ENCODE measurements around the gene NRDC. TPM values are rescaled to one million over a fixed set of nuclear protein-coding genes. Genes with fewer than 3 reads are reported as not detected.

NRDC gene
- total and polyA plus RNA-seq, 4 experiments from 2014 or later: 77.7 to 137 (median 117) TPM

DNA sequence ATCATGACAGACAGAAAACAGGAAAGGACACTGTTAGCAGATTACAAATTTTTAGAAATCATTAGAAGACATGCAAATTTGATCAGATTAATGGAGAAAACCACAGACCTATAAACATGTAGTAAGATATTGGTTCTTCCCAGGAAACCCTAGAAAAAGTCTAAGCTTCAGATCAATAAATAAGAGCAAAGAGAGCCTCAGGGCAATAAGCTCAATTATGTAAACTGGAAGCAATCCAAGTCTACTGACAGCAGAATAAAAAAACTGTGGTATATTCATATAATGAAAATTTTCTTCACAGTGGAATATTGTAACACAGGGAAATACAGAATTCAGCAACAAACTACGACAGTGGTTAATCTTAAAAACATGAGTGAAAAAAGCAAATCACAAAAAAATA is 36.3 kb downstream of the NRDC start:
- H3K4me1 Mint-ChIP-seq: peaks cover 16 to 42% (median 26%) of the 10 kb centered on the region in 4 donors
- CTCF ChIA-PET (ENCODE audit: partially characterized antibody): no interaction called here
- intact Hi-C loops (cut with micrococcal nuclease): no loop called here

DNA sequence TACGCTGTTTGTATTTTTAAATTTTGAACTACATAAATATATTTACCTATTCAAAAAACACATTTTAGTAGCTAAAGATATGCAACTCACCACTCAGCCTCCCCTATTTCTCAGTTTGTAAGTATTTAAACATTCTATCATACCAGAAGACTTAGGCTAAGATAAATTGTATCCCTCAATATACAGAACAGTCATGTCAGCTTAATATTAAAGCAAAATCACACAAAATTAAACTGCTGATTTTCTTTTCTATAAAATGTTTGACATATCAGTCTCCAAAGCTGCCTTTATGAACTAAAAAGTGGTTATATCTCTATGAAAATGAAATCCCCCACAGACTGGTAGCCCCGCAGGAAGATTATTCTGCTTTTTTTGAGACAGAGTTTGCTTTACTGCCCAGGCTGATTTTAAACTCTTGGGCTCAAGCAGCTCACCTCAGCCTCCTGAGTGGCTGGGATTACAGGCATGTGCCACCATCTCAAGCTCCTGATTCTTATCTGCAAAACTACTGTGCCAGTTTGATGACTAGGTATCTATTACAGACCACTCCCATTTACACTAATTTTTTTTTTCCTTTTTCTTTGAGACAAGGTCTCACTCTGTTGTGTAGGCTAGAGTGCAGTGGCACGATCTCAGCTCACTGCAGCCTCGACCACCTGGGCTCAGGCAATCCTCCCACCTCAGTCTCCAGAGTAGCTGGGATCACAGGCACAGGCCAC is 37.6 kb downstream of the NRDC start:
- H3K9me3 Mint-ChIP-seq: peaks cover 0 to 2% (median 0%) of the 10 kb centered on the region in 8 donors
- POLR2A ChIA-PET (ENCODE audit: partially characterized antibody): interaction anchor here (0.6 kb wide), 1 partner anchor 212 kb away, joined by 3 read pairs; no protein-coding TSS in a partner anchor
- Histone ChIP-seq H3K4me1 (ENCODE audit: insufficient read depth, low read length) (peaks cover 5% of the 10 kb centered on the region), H3K36me3 (ENCODE audit: insufficient read depth, low read length) (peaks cover 11% of the 10 kb centered on the region), H3K4me3 (ENCODE audit: low read length in 2 of 2) (no peak overlapping the region), H3K9me3 (ENCODE audit: control insufficient read depth in 1 of 2, low read length in 2 of 2) (no peaks in the 10 kb centered on the region), H3K27ac (ENCODE audit: low read depth, low read length) (no peak overlapping the region), H3K27me3 (ENCODE audit: insufficient read depth, low read length) (no peaks in the 10 kb centered on the region)
- no peak overlapping the region for H3K4me3 Mint-ChIP-seq
- H3K4me1 Mint-ChIP-seq: peaks cover 16 to 42% (median 26%) of the 10 kb centered on the region in 4 donors
- no peak for DNase-seq
- H3K27ac Mint-ChIP-seq: peak overlapping the region in 2 of 7 donors; percentile 43 to 53
- intact Hi-C loops (cut with micrococcal nuclease): no loop called here
- CTCF ChIA-PET (ENCODE audit: partially characterized antibody): interaction anchor here (1.1 kb wide), 1 partner anchor 74 kb away, joined by 4 read pairs; no protein-coding TSS in a partner anchor
- peaks cover 28 to 29% of the 10 kb centered on the region in 2 donors for H3K36me3 Mint-ChIP-seq
- no peaks in the 10 kb centered on the region for H3K27me3 Mint-ChIP-seq

More for the DNA sequence above, 36.3 kb downstream of the NRDC start:
- peaks cover 6% of the 10 kb centered on the region for H3K36me3 ChIP-seq (ENCODE audit: insufficient read depth, low read length)
- Mint-ChIP-seq H3K36me3 (peaks cover 26 to 30% of the 10 kb centered on the region in 2 donors), H3K4me3 (no peak overlapping the region), H3K27me3 (no peaks in the 10 kb centered on the region), H3K9me3 (peaks cover 0 to 2% (median 0%) of the 10 kb centered on the region in 8 donors), H3K27ac (no peak overlapping the region)
- H3K9me3 ChIP-seq (ENCODE audit: control insufficient read depth in 1 of 2, low read length in 2 of 2): no peaks in the 10 kb centered on the region
- no peaks in the 10 kb centered on the region for H3K27me3 ChIP-seq (ENCODE audit: insufficient read depth, low read length)
- POLR2A ChIA-PET (ENCODE audit: partially characterized antibody): no interaction called here
- H3K4me1 ChIP-seq (ENCODE audit: insufficient read depth, low read length): peaks cover 5% of the 10 kb centered on the region
- no peak overlapping the region for H3K27ac ChIP-seq (ENCODE audit: low read depth, low read length)
- H3K4me3 ChIP-seq (ENCODE audit: low read length in 2 of 2): no peak overlapping the region
- DNase-seq: no peak

- intact Hi-C loops (cut with micrococcal nuclease): no loop called here
- H3K4me1 ChIP-seq (ENCODE audit: insufficient read depth, low read length): peaks cover 5% of the 10 kb centered on the region
- Mint-ChIP-seq H3K27me3 (no peaks in the 10 kb centered on the region), H3K36me3 (peaks cover 26 to 33% of the 10 kb centered on the region in 2 donors), H3K9me3 (no peaks in the 10 kb centered on the region), H3K4me1 (peaks cover 16 to 37% (median 21%) of the 10 kb centered on the region in 4 donors), H3K27ac (peak overlapping the region in 3 of 7 donors; percentile 2 to 45 (median 24)), H3K4me3 (no peak overlapping the region)
- POLR2A ChIA-PET (ENCODE audit: partially characterized antibody): interaction anchor here (0.6 kb wide), 1 partner anchor 212 kb away, joined by 3 read pairs; no protein-coding TSS in a partner anchor
- no peak for DNase-seq
- peaks cover 17% of the 10 kb centered on the region for H3K36me3 ChIP-seq (ENCODE audit: insufficient read depth, low read length)
- H3K27ac ChIP-seq (ENCODE audit: low read depth, low read length): no peak overlapping the region
- no peaks in the 10 kb centered on the region for H3K9me3 ChIP-seq (ENCODE audit: control insufficient read depth in 1 of 2, low read length in 2 of 2)
- CTCF ChIA-PET (ENCODE audit: partially characterized antibody): interaction anchor here (1.1 kb wide), 1 partner anchor 74 kb away, joined by 4 read pairs; no protein-coding TSS in a partner anchor
- no peak overlapping the region for H3K4me3 ChIP-seq (ENCODE audit: low read length in 2 of 2)
- H3K27me3 ChIP-seq (ENCODE audit: insufficient read depth, low read length): no peaks in the 10 kb centered on the region
Observed at GRCh38 chr1:51840182-51840581, 38.3 kb downstream of the NRDC start.

DNA sequence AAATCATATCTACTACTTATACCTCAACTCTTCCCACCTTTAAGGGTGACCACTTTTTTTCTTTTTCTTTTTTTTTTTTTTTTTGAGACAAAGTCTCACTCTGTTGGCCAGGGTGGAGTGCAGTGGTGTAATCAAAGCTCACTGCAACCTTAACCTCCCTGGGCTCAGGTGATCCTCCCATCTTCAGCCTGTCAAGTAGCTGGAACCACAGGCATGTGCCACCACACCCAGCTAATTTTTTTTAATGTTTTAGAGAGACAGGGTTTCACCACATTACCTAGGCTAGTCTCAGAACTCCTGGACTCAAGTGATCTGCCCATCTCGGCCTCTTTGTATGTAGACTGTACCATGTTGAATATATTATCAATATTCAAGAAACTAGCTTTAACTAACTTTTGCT is 39.4 kb downstream of the NRDC start:
- H3K36me3 Mint-ChIP-seq: peaks cover 26 to 34% of the 10 kb centered on the region in 2 donors

GRCh38 chr1:51837243-51837642 is 41.3 kb downstream of the NRDC start:
- Histone ChIP-seq H3K27me3 (ENCODE audit: insufficient read depth, low read length) (no peaks in the 10 kb centered on the region), H3K36me3 (ENCODE audit: insufficient read depth, low read length) (peaks cover 24% of the 10 kb centered on the region), H3K4me1 (ENCODE audit: insufficient read depth, low read length) (no peaks in the 10 kb centered on the region), H3K9me3 (ENCODE audit: control insufficient read depth in 1 of 2, low read length in 2 of 2) (no peaks in the 10 kb centered on the region), H3K4me3 (ENCODE audit: low read length in 2 of 2) (no peak overlapping the region), H3K27ac (ENCODE audit: low read depth, low read length) (no peak overlapping the region)
- intact Hi-C loops (cut with micrococcal nuclease): no loop called here
- H3K27me3 Mint-ChIP-seq: no peaks in the 10 kb centered on the region
- peak overlapping the region in 2 of 7 donors; percentile 19 to 53 for H3K27ac Mint-ChIP-seq
- H3K4me3 Mint-ChIP-seq: no peak overlapping the region
- peaks cover 30 to 40% of the 10 kb centered on the region in 2 donors for H3K36me3 Mint-ChIP-seq
- DNase-seq: no peak
- peaks cover 5 to 21% (median 8%) of the 10 kb centered on the region in 4 donors for H3K4me1 Mint-ChIP-seq
- POLR2A ChIA-PET (ENCODE audit: partially characterized antibody): no interaction called here
- no peaks in the 10 kb centered on the region for H3K9me3 Mint-ChIP-seq
- CTCF ChIA-PET (ENCODE audit: partially characterized antibody): no interaction called here

More for the DNA sequence above, 39.4 kb downstream of the NRDC start:
- DNase-seq: no peak
- no peaks in the 10 kb centered on the region for H3K9me3 Mint-ChIP-seq
- Histone ChIP-seq H3K4me3 (ENCODE audit: low read length in 2 of 2) (no peak overlapping the region), H3K36me3 (ENCODE audit: insufficient read depth, low read length) (peaks cover 17% of the 10 kb centered on the region), H3K27ac (ENCODE audit: low read depth, low read length) (no peak overlapping the region), H3K4me1 (ENCODE audit: insufficient read depth, low read length) (peaks cover 5% of the 10 kb centered on the region), H3K9me3 (ENCODE audit: control insufficient read depth in 1 of 2, low read length in 2 of 2) (no peaks in the 10 kb centered on the region), H3K27me3 (ENCODE audit: insufficient read depth, low read length) (no peaks in the 10 kb centered on the region)
- ChIA-PET POLR2A (ENCODE audit: partially characterized antibody) (interaction anchor here (0.5 to 1.2 kb wide), 2 partner anchors 15 to 40 kb away, joined by 3 to 4 read pairs; no protein-coding TSS in a partner anchor), CTCF (ENCODE audit: partially characterized antibody) (no interaction called here)
- no peaks in the 10 kb centered on the region for H3K27me3 Mint-ChIP-seq
- no peak overlapping the region for H3K27ac Mint-ChIP-seq
- peaks cover 12 to 31% (median 15%) of the 10 kb centered on the region in 4 donors for H3K4me1 Mint-ChIP-seq
- H3K4me3 Mint-ChIP-seq: no peak overlapping the region
- intact Hi-C loops (cut with micrococcal nuclease): no loop called here

DNA sequence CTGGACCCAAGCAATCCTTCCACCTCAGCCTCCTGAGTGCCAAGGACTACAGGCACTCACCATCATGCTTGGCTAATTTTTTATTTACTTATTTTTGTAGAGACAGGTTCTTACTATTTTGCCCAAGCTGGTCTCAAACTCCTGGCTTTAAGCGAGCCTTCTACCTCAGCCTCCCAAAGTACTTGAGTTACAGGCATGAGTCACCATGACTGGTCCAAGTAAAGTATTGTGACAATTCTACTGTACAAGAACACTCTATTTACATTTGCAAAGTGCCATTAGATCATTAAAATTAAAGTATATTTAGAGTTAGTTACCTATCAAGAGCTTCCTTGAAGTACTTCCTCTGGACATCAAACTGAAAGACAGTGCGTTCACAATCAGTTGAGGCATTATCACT is 44.8 kb downstream of the NRDC start:
- H3K27ac ChIP-seq (ENCODE audit: low read depth, low read length): no peak overlapping the region
- no peaks in the 10 kb centered on the region for H3K9me3 ChIP-seq (ENCODE audit: control insufficient read depth in 1 of 2, low read length in 2 of 2)
- Mint-ChIP-seq H3K27ac (peak overlapping the region in 1 of 7 donors; percentile 18), H3K9me3 (no peaks in the 10 kb centered on the region), H3K36me3 (peaks cover 36 to 39% of the 10 kb centered on the region in 2 donors), H3K4me3 (no peak overlapping the region), H3K27me3 (no peaks in the 10 kb centered on the region), H3K4me1 (no peaks in the 10 kb centered on the region)
- no peaks in the 10 kb centered on the region for H3K4me1 ChIP-seq (ENCODE audit: insufficient read depth, low read length)
- ChIA-PET CTCF (ENCODE audit: partially characterized antibody) (no interaction called here), POLR2A (ENCODE audit: partially characterized antibody) (no interaction called here)
- DNase-seq: no peak
- intact Hi-C loops (cut with micrococcal nuclease): no loop called here
- peaks cover 18% of the 10 kb centered on the region for H3K36me3 ChIP-seq (ENCODE audit: insufficient read depth, low read length)
- no peaks in the 10 kb centered on the region for H3K27me3 ChIP-seq (ENCODE audit: insufficient read depth, low read length)
- H3K4me3 ChIP-seq (ENCODE audit: low read length in 2 of 2): no peak overlapping the region

DNA sequence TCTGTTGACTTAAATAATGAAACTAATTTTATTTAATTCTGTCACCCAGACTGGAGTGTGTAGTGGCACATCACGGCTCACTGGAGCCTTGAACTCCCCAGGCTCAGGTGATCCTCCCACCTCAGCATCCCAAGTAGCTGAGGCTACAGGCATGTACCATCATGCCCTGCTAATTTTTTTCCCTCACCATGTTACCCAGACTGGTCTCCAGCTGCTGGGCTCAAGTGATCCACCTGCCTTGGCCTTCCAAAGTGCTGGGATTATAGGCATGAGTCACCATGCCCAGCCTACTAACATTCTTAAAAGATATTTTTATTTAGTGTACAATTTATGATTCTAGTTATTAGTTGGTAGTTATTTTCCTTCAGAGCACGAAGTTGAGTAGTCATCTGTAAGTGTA is 49.5 kb downstream of the NRDC start:
- no peak for DNase-seq
- Mint-ChIP-seq H3K4me1 (no peaks in the 10 kb centered on the region), H3K36me3 (peaks cover 26 to 30% of the 10 kb centered on the region in 2 donors), H3K27ac (no peak overlapping the region), H3K9me3 (no peaks in the 10 kb centered on the region), H3K4me3 (no peak overlapping the region), H3K27me3 (no peaks in the 10 kb centered on the region)
- Histone ChIP-seq H3K27me3 (ENCODE audit: insufficient read depth, low read length) (no peaks in the 10 kb centered on the region), H3K36me3 (ENCODE audit: insufficient read depth, low read length) (peaks cover 18% of the 10 kb centered on the region), H3K4me1 (ENCODE audit: insufficient read depth, low read length) (no peaks in the 10 kb centered on the region), H3K27ac (ENCODE audit: low read depth, low read length) (no peak overlapping the region), H3K4me3 (ENCODE audit: low read length in 2 of 2) (no peak overlapping the region), H3K9me3 (ENCODE audit: control insufficient read depth in 1 of 2, low read length in 2 of 2) (no peaks in the 10 kb centered on the region)
- ChIA-PET CTCF (ENCODE audit: partially characterized antibody) (no interaction called here), POLR2A (ENCODE audit: partially characterized antibody) (no interaction called here)
- intact Hi-C loops (cut with micrococcal nuclease): no loop called here

Data from CD4-positive, alpha-beta memory T cell (primary cell).